Spinal cord (tissue), 10 donors: ENCODE data around the gene COMT. TPM values are rescaled to one million over a fixed set of nuclear protein-coding genes. Genes with fewer than 3 reads are reported as not detected.

Experiments used
- DNase-seq, 6 donors: peaks; one replicate each; pipeline versions ENCODE4 v3.0.0 to v3.0.0-alpha.2; 2013 to 2015; ENCODE audit warnings: low spot score in 6 of 6, low read depth in 4 of 6
- H3K27ac ChIP-seq: one replicate; pipeline ENCODE4 v1.5.1; 2013; ENCODE audit warnings: low read depth, low read length, control low read depth
- H3K27me3 ChIP-seq: one replicate; pipeline ENCODE4 v1.6.1; 2013; ENCODE audit warnings: low read length; ENCODE audit not compliant: control insufficient read depth, insufficient read depth
- H3K36me3 ChIP-seq: one replicate; pipeline ENCODE4 v1.6.1; 2013; ENCODE audit warnings: low read length; ENCODE audit not compliant: control insufficient read depth, insufficient read depth
- H3K4me1 ChIP-seq: one replicate; pipeline ENCODE4 v1.6.1; 2013; ENCODE audit warnings: low read length; ENCODE audit not compliant: control insufficient read depth, insufficient read depth
- H3K4me3 ChIP-seq: one replicate; pipeline ENCODE4 v1.5.1; 2013; ENCODE audit warnings: low read depth, low read length, control low read depth
- H3K9me3 ChIP-seq: one replicate; pipeline ENCODE4 v1.6.1; 2013; ENCODE audit warnings: low read length; ENCODE audit not compliant: control insufficient read depth, insufficient read depth
- WGBS: methylation state at CpG from one replicate; pipeline ENCODE4 v1.1.5; 2013; ENCODE audit warnings: missing lambda C conversion rate; ENCODE audit not compliant: insufficient coverage; 5-methylcytosine and 5-hydroxymethylcytosine counted together
- polyA plus RNA-seq, 2 donors: library from polyadenylated mRNA; unstranded; fragments of 120-200 nt; gene quantifications; one replicate each; pipeline ENCODE4 v1.2.1, GENCODE V29; 2013; ENCODE audit not compliant: insufficient read length in 2 of 2
- total RNA-seq, 2 donors: library from RNA; depleted of rRNA in 1 of 2; stranded (reverse); fragments of 120-200 nt in 1 of 2; fragments of >200 nt in 1 of 2; gene quantifications; one replicate each; pipeline versions ENCODE4 v1.2.3 to v1.2.4, GENCODE V29; 2013 to 2014
- donor health status: healthy.

The COMT gene
- total and polyA plus RNA-seq, 4 donors, result 72.6 to 158 (median 146) TPM

- H3K27ac ChIP-seq, result peak overlapping the region; percentile 82
- H3K36me3 ChIP-seq, result peaks cover 72% of the 10 kb centered on the region
- WGBS, result 0% methylated on average over 63 of the region's 76 CpGs
- DNase-seq, result peak in 2 of 6 donors; percentile 87 to 91
- peak overlapping the region; percentile 82 for H3K4me3 ChIP-seq
- H3K27me3 ChIP-seq, result no peaks in the 10 kb centered on the region
- no peaks in the 10 kb centered on the region for H3K9me3 ChIP-seq
- peaks cover 89% of the 10 kb centered on the region for H3K4me1 ChIP-seq
Measured at GRCh38 chr22:19986410-19987341, 45.1 kb downstream of the COMT start.

- no peak overlapping the region for H3K4me3 ChIP-seq
- H3K36me3 ChIP-seq, result peaks cover 71% of the 10 kb centered on the region
- DNase-seq, result no peak
- WGBS, result 46% methylated on average over 21 of the region's 24 CpGs
- no peaks in the 10 kb centered on the region for H3K27me3 ChIP-seq
- H3K4me1 ChIP-seq, result peaks cover 93% of the 10 kb centered on the region
- peak overlapping the region; percentile 16 for H3K27ac ChIP-seq
- no peaks in the 10 kb centered on the region for H3K9me3 ChIP-seq
Measured at GRCh38 chr22:19987394-19988306, 46.1 kb downstream of the COMT start.

GRCh38 chr22:19988331-19988808 lies 46.8 kb downstream of the COMT start:
- H3K36me3 ChIP-seq, result peaks cover 70% of the 10 kb centered on the region
- H3K4me1 ChIP-seq, result peaks cover 93% of the 10 kb centered on the region
- H3K27ac ChIP-seq, result no peak overlapping the region
- no peaks in the 10 kb centered on the region for H3K9me3 ChIP-seq
- H3K4me3 ChIP-seq, result no peak overlapping the region
- DNase-seq, result no peak
- WGBS, result 88% methylated on average over 9 of the region's 9 CpGs
- H3K27me3 ChIP-seq, result no peaks in the 10 kb centered on the region

GRCh38 chr22:19988965-19989724 lies 47.6 kb downstream of the COMT start:
- peaks cover 68% of the 10 kb centered on the region for H3K36me3 ChIP-seq
- 82% methylated on average over 17 of the region's 18 CpGs for WGBS
- DNase-seq, result no peak
- no peak overlapping the region for H3K27ac ChIP-seq
- no peaks in the 10 kb centered on the region for H3K27me3 ChIP-seq
- H3K9me3 ChIP-seq, result no peaks in the 10 kb centered on the region
- H3K4me1 ChIP-seq, result peaks cover 89% of the 10 kb centered on the region
- H3K4me3 ChIP-seq, result no peak overlapping the region

- Histone ChIP-seq H3K36me3 (peaks cover 63% of the 10 kb centered on the region), H3K27me3 (no peaks in the 10 kb centered on the region), H3K9me3 (no peaks in the 10 kb centered on the region), H3K4me3 (no peak overlapping the region), H3K4me1 (peaks cover 84% of the 10 kb centered on the region), H3K27ac (no peak overlapping the region)
- WGBS, result 56% methylated on average over 2 of the region's 3 CpGs
- DNase-seq, result no peak
Measured at GRCh38 chr22:19989725-19990067, 48.1 kb downstream of the COMT start.

- Histone ChIP-seq H3K4me1 (peaks cover 79% of the 10 kb centered on the region), H3K9me3 (no peaks in the 10 kb centered on the region), H3K4me3 (no peak overlapping the region), H3K36me3 (peaks cover 60% of the 10 kb centered on the region), H3K27me3 (no peaks in the 10 kb centered on the region), H3K27ac (no peak overlapping the region)
- 86% methylated on average over 2 of the region's 2 CpGs for WGBS
- no peak for DNase-seq
Measured at GRCh38 chr22:19990188-19990587, 48.6 kb downstream of the COMT start.

GRCh38 chr22:19990609-19991394 lies 49.2 kb downstream of the COMT start:
- 81% methylated on average over 20 of the region's 20 CpGs for WGBS
- H3K4me1 ChIP-seq, result peaks cover 79% of the 10 kb centered on the region

GRCh38 chr22:19991395-19991644 lies 49.7 kb downstream of the COMT start:
- H3K27ac ChIP-seq, result peak overlapping the region; percentile 77
- H3K4me1 ChIP-seq, result peaks cover 79% of the 10 kb centered on the region
- DNase-seq, result no peak

More at GRCh38 chr22:19990609-19991394, 49.2 kb downstream of the COMT start:
- Histone ChIP-seq H3K4me3 (no peak overlapping the region), H3K36me3 (peaks cover 60% of the 10 kb centered on the region), H3K27me3 (no peaks in the 10 kb centered on the region), H3K27ac (peak overlapping the region; percentile 77), H3K9me3 (no peaks in the 10 kb centered on the region)
- peak in 1 of 6 donors; percentile 68 for DNase-seq

More at GRCh38 chr22:19991395-19991644, 49.7 kb downstream of the COMT start:
- no peaks in the 10 kb centered on the region for H3K27me3 ChIP-seq
- H3K36me3 ChIP-seq, result peaks cover 63% of the 10 kb centered on the region
- H3K4me3 ChIP-seq, result no peak overlapping the region
- H3K9me3 ChIP-seq, result no peaks in the 10 kb centered on the region
